Pons (tissue), 1 donor: ENCODE data around the gene GABARAPL2.
"Not testable (repeated sequence)": the region's sequence is repeated elsewhere in the genome, so short reads cannot be mapped to it uniquely, and the experiment has no call there.

Experiments used
- DNase-seq: peaks from one replicate; pipeline ENCODE4 v3.0.0-alpha.2; 2016; ENCODE audit warnings: low spot score

Gene GABARAPL2, protein sequence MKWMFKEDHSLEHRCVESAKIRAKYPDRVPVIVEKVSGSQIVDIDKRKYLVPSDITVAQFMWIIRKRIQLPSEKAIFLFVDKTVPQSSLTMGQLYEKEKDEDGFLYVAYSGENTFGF

DNA sequence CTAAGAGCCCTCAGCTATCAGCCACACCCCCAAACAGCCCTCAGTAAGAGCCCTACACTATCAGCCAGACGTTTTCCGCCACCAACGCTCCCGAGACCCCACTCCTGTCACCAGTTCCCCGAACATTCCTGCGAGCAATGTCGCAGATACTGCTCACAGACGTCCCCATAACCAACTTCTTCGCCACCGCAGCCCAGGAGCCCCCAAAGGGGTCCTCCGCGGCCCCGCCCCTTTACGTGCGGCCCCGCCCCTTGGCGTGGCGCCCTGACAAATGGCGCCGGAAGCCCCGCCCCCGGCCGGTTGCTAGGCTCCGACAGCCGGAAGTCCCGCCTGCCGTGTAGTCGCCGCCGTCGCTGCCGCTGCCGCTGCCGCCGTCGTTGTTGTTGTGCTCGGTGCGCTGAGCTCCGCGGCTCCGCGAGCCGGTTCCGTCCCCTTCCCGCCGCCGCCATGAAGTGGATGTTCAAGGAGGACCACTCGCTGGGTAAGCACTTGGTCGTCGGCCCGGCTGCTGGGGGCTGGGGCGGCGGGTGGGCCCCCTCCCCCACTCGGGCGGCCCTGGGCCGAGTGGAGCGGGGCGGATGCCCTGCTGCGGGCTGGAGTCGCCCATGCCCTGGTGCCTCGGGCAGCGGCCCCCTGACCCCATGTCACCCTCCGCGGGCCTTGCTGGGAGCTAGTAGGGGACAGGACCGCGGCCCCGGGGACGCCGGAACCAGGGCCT lies at the start of gene GABARAPL2:
Gene GABARAPL2 (plus strand): TSS at position 340 of the 718 bp plus-strand sequence. CDS start 108 bp downstream, at position 448.
- DNase-seq: peak; percentile 82

DNA sequence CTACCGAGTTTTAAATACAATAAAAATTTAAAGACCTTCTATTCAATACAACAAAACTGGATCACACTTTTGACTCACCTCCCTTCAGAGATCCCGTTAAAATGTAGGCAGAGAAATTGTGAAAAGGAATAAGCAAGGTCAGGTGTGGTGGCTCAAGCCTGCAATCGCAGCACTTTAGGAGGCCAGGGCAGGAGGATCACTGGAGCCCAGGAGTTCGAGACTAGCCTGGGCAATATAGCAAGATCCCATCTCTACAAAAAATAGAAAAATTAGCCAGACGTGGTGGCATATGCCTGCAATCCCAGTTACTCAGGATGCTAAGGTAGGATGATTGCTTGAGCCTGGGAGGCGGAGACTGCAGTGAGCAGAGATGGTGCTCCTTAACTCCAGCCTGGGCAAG lies 47.0 kb upstream of the GABARAPL2 start:
- DNase-seq: no peak

DNA sequence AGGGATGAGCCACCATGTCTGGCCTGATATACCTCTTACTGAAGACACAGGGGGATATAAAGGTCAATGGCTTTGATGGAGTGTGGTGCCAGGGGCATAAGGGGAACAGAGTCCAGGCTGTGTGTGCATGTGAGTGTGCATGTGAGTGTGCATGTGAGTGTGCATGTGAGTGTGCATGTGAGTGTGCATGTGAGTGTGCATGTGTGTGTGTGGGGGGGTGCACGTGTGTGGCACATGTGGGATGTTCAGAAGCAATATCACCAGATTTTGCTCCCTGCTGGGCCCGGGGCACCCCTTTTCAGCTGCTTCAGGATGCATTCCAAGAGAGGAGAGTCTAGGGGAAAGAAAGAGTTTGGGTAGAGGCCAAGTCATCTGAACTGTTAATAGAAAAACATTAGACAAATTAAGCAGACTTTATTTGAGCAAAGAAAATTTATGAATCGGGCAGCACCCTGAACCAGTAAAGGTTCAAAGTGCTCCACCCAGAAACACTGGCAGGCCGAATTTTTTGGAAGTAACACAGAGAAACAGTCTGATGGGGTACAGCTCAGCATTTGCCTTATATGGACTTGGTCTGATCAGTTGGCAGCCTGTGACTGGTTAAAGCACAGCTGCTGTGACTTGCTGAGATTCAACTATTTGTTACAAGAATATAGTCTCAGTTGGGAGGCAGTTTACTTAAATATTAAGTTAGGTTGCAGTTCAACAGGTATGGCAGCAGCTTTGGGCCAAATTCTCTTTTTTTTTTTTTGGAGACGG lies 40.0 kb upstream of the GABARAPL2 start:
- no peak for DNase-seq

DNA sequence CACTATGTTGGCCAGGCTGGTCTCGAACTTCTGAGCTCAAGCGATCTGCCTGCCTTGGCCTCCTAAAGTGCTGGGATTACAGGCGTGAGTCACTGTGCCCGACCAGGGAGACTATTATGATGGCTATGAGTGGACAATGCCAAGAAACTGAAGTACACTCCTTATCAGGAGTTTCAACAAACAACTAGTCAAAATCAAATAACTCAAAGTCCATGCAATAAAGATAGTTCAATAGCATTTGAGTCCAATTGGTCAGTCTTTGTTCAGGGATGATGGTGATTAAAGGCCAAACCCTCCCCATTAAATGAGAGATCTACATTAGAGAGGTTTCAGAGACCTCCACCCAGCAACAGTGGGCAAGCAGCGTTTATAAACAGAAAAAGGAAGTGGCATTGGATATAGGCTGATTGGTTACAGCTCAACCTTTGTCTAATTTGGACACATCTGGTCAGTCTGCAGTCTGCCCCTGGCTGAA lies 38.3 kb upstream of the GABARAPL2 start:
- no peak for DNase-seq

DNA sequence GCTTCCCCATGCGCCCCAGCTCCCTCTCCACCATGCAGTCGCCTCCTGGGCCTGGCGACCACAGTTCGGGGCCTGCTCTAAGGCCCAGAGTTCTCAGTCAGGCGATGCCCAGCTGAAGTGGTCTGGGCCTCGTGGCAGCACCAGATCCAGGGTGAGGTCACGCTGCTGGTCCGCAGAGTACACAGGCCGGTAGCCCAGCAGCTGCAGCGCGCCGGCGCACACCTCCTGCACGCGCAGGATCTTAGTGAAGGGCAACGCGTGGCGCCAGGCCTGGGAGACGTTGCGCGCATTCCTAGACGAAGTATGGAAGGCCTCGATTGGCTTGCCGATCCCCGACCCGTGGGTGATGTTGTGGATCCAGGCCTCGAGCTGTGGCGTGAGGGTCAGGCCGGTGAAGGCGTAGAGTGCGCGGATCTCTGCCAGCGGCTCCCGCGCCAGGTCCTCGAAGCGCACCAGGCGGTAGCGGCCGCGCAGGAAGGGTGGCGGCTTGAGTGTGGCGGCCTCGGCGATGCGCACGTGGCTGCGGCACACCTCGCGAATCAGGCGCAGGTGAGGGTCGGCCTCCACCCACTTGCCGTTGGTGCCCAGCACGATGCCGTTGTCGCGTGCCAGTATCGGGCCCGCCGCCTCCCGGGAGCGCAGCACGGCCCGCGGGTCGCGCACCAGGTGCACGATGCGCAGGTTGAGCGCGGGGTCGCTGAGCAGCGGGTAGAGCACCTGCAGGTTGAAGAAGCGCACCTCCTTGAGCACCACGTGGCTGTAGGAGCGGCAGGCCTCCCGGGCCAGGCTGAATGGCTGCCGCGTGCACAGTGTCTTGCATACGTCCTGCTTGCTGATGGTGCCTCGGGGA lies 36.9 kb upstream of the GABARAPL2 start:
- no peak for DNase-seq

DNA sequence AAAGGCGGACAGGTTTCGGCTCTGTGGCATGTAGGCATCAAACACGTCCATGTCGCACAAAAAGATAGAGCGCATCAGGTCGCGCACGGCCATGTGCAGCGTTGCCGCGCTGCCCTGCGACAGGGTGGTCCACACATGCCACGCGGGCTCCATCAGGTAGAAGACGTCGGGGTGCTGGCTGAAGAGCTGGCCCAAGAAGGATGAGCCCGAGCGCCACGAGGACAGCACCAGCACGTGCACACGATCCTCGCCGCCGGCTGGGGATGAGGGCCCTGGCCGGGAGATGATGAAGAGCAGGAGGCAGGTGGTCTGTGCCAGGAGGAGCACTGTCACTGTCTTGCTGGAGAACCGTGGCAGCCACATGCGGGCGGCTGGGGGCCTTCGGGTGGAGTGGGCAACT lies 36.2 kb upstream of the GABARAPL2 start:
- no peak for DNase-seq

DNA sequence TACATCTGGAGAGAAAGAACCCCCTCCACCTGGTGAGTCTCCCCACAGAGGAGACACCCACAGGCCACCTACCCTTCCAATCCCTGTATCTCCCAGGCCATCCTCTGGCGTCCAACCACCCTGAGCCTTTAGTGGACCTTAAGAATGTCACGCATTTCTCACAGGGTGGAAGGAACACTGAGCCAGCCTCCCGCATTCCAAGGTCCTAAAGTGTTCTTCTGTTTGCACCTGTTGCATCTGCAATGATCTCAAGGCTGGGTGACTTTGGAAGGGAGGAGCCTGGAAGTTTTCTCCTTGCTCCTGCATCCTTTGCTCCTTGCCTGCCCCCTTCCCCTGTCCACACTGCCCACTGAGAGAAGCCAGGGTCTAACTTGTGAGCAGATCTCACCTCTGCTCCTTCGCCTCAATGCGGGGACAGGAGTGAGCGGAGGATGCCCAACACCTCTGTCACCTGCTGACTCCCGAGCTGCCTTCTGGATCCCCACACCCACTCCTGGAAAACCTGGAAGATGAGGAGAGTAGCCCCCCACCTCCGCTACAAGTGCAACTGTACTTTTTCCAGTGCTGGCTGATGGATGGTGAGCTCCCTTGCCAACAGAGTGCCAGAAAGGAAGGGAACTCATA lies 33.9 kb upstream of the GABARAPL2 start:
- no peak for DNase-seq

DNA sequence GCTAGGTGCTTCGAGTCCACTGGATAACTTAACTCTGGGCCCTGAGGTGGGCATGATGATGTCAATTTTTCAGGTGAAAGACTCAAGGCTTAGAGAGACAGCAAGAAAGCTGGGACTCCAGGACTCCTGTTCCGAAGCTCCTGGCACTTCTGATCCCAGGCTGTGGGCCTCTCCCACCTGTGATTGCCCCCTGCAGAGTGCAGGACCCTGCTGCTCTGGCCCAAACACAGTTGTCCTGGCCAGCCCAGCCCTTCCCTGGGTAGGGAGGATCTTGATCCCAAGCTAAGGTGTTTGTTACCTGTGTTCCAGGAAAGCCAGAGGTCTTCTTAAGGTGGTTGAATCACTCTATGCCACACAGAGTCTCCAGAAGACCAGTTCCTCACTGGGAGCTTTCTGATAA lies 33.4 kb upstream of the GABARAPL2 start:
- no peak for DNase-seq

DNA sequence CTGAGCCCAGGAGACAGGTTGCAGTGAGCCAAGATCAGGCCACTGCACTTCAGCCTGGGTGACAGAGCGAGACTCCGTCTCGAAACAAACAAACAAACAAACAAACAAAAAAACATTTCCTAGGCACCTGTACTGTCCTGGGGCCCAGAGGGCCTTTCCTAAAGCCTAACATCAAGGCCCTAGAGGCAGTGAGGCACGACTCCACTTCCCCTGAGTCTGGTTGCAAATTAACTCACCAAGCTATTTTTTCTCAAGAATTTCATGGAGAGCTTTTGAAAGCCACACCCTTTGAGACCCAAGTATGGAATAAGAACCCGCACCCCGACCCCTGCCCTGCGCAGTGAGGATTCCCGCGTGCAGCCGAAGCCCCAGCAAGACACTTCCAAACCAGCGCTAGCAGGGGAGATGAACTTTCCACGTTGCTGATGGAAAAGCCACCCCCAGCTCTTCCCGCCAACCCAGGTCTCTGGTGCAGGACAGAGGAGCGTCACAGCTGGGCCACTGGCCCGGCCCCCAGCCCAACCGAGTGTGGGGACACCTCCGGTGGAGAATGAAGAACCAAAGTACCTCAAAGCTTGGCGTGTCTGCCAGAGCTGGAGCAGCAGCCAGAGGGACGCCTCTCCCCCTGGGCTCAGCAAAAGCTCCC lies 31.5 kb upstream of the GABARAPL2 start:
- DNase-seq: no peak

DNA sequence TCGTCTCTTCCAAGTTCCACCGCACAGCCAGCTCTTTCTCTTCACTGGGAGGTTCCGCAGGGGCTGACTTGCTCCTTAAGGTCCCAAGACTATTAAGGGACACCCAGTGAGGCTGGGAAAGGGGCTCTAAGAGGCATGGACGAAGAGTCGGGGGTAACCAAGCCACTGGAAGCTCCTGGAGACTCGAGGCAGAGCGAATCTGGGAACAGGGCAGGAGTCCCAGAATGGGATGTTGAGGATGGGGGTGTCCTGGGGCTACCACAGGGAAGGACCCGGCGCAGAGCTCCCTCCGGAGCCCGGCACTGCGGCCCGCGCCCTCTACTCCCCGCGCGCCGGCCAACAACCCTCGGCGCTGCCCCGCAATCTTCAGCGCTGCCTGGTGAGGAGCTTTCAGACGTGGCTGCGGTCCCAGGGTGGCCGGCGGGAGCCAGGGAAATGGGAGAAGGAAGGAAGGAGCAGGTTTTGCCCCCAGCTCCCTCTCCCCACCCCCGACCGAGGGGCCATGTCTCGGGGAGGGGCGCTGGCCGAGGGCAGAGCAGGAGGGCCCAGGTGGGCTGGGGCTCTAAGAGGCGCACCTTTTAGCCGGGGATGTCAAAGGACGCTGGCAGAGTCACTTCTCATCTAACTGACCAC lies 30.9 kb upstream of the GABARAPL2 start:
- DNase-seq: no peak

DNA sequence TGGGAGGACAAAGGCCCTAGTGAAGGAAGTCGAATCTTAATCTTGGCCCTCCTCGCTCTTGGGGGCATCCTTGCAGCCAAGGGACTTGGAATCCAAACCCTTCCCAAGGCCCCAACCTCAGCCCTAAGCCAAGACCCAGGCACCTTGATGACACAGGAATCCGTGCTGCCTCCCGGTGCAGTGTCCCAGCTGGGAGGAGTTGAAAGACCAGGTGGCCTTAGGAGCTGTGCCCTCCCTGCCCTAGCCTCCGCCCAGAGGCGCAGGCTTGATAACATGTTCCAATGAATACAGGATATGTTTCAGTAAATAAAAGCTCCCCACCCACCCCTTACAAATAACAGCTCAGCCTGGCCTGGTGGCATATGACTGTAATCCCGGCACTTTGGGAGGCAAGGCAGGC lies 30.3 kb upstream of the GABARAPL2 start, which contains the start of gene CHST5:
Gene CHST5 (minus strand): TSS at position 208 of the 400 bp plus-strand sequence. CDS start 5,724 bp downstream, outside the sequence.
- no peak for DNase-seq

DNA sequence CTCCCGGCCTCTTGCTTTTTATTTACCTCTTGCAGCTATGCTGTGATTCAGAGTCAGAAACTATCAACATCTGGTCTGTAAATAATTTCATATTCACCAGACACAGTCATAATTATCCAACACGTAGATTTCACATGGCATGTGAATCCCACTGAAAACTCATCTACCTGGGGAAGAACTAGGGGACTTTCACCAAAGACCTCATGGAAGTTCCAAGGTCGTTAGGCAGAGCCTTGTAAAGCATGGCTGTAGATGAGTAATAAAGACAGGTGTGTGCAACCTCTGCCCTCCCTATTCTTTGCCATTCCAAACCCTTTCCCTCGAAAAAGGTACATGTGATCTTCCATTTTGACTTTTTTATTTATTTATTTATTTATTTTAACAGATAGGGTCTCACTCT lies 28.4 kb upstream of the GABARAPL2 start:
- DNase-seq: no peak

DNA sequence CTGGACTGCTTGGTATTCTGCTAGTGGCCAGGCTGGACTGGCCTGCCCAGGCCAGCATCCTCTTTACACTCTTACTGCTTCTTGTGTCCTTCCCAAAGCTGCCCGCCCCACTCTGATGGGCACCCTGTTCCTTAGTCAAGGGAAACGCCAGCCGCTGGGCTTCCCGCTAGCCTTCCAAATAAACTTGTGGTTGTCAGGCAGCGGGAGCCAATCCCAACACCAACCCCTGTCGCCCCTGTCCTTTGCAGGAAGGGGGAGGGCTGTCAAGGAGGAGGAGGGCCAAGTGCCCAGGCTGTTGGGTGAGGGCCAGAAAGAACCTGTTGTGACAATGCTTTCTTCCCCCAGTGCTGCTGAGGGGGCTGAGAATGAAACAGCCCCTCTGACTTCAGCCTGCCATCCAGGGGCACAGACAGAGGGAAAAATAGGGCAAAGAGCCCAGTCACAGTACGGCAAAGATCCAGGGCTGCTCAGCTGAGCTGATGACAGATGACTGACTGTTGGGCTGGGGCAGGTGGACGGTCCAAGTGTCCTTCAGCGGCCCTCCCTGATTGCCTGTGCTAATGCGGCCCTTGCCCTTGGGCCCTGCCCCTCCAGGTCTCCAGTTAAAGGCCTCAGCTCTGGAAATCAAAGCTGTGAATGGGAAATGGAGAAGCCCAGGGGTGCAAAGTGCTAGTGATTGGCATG lies 27.2 kb upstream of the GABARAPL2 start:
- peak; percentile 34 for DNase-seq

DNA sequence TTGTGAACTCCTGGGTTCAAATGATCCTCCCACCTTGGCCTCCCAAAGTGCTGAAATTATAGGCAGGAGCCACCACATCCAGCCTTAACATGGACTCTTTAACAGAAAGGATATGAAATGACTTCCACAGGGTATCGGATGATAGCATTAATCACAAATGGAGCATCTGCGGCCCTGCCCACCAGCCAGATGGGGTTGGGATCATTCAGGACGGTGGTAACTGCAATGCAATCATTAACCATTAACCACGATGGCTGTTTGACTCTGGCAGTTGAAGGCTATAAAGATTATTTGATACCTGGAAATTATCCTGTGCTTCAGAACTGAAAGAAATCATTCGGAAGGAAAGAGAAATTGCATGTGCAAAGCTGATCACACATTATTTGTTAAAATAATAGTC lies 24.9 kb upstream of the GABARAPL2 start:
- no peak for DNase-seq

DNA sequence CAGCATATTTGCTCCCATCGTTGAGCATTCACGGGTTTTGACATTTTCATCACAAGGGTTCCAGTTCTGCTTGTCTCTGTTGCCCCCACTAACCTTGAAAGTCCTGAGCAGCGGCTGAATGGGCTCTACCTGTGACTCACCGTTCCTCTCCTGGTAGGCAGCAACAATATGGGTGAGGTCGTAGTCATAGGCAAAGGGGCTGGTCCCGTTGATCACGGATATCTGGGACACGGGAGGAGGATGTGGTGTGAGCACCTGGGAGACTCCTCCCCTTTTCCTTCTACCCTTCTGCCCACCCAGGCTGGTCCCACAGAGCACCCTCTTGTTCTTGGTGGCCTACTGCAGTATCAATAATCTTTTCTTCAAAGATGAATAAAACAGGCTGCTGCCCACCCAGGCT lies 23.7 kb upstream of the GABARAPL2 start:
- DNase-seq: not testable (repeated sequence)

DNA sequence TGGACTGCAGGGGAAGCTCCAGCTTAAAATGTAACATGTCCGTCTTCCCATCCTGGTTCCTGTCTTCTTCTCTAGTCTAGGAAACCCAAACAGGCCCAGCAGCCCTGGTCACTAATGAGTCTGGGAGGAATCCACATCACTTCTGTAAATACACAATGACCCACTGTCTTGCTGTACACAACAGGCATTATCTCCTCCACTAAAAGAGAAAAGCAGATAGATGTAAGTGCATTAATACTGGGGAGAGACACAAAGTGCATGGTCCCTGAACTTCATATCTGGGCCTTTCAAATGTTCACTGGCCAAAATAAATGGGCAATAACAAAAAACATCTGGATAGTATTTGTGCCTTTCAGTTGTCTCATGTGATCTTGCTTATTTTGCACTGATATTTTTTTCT lies 20.3 kb upstream of the GABARAPL2 start:
- DNase-seq: peak; percentile 85

DNA sequence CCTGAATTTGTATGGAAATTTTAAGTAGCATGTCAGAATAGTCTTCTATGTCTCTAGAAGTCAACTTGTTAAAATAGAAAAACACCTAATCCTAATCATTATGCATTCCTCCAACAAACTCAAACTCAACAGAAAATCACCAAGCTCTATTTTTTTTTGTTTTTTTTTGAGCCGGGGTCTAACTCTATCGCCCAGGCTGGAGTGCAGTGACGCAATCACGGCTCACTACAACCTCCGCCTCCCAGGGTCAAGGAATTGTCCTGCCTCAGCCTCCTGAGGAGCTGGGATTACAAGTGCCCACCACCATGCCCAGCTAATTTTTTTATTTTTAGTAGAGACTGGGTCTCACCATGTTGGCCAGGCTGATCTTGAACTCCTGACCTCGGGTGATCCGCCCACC lies 19.9 kb upstream of the GABARAPL2 start:
- no peak for DNase-seq

DNA sequence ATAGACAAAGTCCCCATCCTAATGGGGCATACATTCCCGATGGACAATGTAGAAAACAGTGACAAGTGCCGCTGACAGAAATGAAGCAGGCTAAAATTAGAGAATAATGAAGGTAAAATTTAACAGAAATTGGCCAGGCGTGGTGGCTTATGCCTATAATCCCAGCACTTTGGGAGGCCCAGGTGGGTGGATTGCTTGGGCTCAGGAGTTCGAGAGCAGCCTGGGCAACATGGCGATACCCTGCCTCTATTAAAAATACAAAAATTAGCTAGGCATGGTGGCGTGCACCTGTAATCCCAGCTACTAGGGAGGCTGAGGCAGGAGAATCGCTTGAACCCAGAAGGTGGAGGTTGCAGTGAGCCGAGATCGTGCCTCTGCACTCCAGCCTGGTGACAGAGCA lies 17.7 kb upstream of the GABARAPL2 start:
- DNase-seq: not testable (repeated sequence)

DNA sequence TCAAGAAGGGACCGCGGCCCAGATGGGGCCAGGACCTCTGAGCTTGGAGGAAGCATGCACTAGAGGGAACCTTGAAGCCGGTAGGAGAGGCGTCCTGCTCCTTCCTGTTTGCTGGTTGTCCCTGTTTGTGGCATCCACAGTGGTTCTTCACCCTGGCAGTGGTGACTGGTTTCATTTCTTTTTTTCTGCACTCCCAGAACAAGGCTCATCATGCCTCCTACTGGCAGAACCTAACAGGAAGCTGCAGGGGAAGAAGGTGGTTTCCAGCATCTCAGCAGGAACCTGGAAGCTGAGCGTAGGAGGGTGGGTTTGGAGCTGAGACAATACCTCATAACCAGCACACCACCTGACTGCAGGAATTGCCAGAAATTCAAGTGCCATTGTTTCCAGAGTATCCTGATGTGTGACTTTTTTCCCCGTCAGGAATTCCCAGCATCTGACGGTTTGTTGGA lies 15.9 kb upstream of the GABARAPL2 start:
- peak; percentile 96 for DNase-seq

DNA sequence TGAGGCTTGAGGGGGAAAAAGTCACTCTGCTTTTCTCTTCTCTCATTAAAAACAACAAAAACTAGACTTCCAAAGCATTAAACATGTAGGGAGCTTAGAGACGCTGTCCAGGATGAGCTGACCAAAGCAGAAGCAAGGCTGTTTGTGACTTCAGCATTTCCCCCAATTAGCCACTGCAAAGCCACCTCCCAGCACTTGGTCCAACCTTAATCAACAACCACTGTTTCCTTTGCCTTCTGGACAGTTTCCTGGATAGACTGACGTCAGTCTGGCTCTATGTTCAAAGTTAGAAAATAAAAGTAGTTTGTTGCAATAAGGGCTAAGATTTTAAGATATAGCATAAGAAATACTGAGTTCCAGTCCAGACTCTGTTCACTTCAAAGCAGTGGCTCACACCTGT lies 13.2 kb upstream of the GABARAPL2 start:
- no peak for DNase-seq
